H9 (cell line): ENCODE measurements around the gene XDH. TPM values are rescaled to one million over a fixed set of nuclear protein-coding genes. Genes with fewer than 3 reads are reported as not detected.

Experiments used
- DNase-seq: peaks from one replicate; pipeline ENCODE4 v3.0.0-alpha.2; 2017
- H2AFZ ChIP-seq: one replicate; pipeline ENCODE4 v1.6.1; 2013; ENCODE audit warnings: mild to moderate bottlenecking, low read length, control low read depth, moderate library complexity
- H2AK5ac ChIP-seq: 2 replicates; pipeline ENCODE4 v1.6.1; 2013; ENCODE audit warnings: low read length, control low read depth, mixed read lengths; ENCODE audit not compliant: insufficient read length
- H2BK120ac ChIP-seq: one replicate; pipeline ENCODE4 v1.6.1; 2013; ENCODE audit warnings: low read depth, mild to moderate bottlenecking, low read length, control low read depth, inconsistent platforms; ENCODE audit not compliant: poor library complexity, severe bottlenecking
- H2BK12ac ChIP-seq: 2 replicates; pipeline ENCODE4 v1.6.1; 2013; ENCODE audit warnings: low read length, control low read depth, mixed read lengths, low read depth; ENCODE audit not compliant: insufficient read length
- H2BK15ac ChIP-seq: 2 replicates; pipeline ENCODE4 v1.6.1; 2013; ENCODE audit warnings: low read depth, low read length, control low read depth
- H2BK20ac ChIP-seq: one replicate; pipeline ENCODE4 v1.6.1; 2013; ENCODE audit warnings: low read depth, mild to moderate bottlenecking, low read length, control low read depth, inconsistent platforms; ENCODE audit not compliant: poor library complexity, severe bottlenecking
- H2BK5ac ChIP-seq: 2 replicates; pipeline ENCODE4 v1.6.1; 2013; ENCODE audit warnings: low read length, control low read depth, mixed read lengths; ENCODE audit not compliant: insufficient read length
- H3K14ac ChIP-seq: 2 replicates; pipeline ENCODE4 v1.6.1; 2013; ENCODE audit warnings: low read length, control low read depth; ENCODE audit not compliant: insufficient read depth
- H3K18ac ChIP-seq: 2 replicates; pipeline ENCODE4 v1.6.1; 2013; ENCODE audit warnings: low read depth, mild to moderate bottlenecking, mixed read lengths, low read length, control low read depth; ENCODE audit not compliant: insufficient read length
- H3K23ac ChIP-seq: 2 replicates; pipeline ENCODE4 v1.6.1; 2013; ENCODE audit warnings: low read length, control low read depth, mixed read lengths, low read depth; ENCODE audit not compliant: insufficient read length
- H3K23me2 ChIP-seq: 2 replicates; pipeline ENCODE4 v1.6.1; 2013; ENCODE audit warnings: low read depth, mild to moderate bottlenecking, mixed read lengths, low read length, control low read depth; ENCODE audit not compliant: insufficient read length, poor library complexity, severe bottlenecking
- H3K27ac ChIP-seq: 2 replicates; pipeline ENCODE4 v1.5.1; 2013; ENCODE audit warnings: low read length, control low read depth, mixed read lengths, low read depth; ENCODE audit not compliant: insufficient read length
- H3K27me3 ChIP-seq: 2 replicates; pipeline ENCODE4 v1.6.1; 2013; ENCODE audit warnings: low read length, control low read depth, inconsistent platforms; ENCODE audit not compliant: insufficient read depth
- H3K4ac ChIP-seq: 2 replicates; pipeline ENCODE4 v1.6.1; 2013; ENCODE audit warnings: low read depth, mild to moderate bottlenecking, control low read depth, inconsistent platforms, low read length, moderate library complexity
- H3K4me1 ChIP-seq: 2 replicates; pipeline ENCODE4 v1.6.1; 2013; ENCODE audit warnings: low read length, control low read depth, inconsistent platforms; ENCODE audit not compliant: insufficient read depth
- H3K4me2 ChIP-seq: 2 replicates; pipeline ENCODE4 v1.6.1; 2013; ENCODE audit warnings: low read length, control low read depth, mixed read lengths; ENCODE audit not compliant: insufficient read length, insufficient read depth
- H3K56ac ChIP-seq: 2 replicates; pipeline ENCODE4 v1.6.1; 2013; ENCODE audit warnings: low read depth, mild to moderate bottlenecking, mixed read lengths, low read length, control low read depth; ENCODE audit not compliant: insufficient read length
- H3K79me1 ChIP-seq: 2 replicates; pipeline ENCODE4 v1.6.1; 2013; ENCODE audit warnings: low read depth, mild to moderate bottlenecking, moderate library complexity, low read length, control low read depth, inconsistent platforms; ENCODE audit not compliant: insufficient read depth, poor library complexity, severe bottlenecking
- H3K79me2 ChIP-seq: 2 replicates; pipeline ENCODE4 v1.6.1; 2013; ENCODE audit warnings: low read length, control low read depth, inconsistent platforms; ENCODE audit not compliant: insufficient read depth
- H3K9ac ChIP-seq: 2 replicates; pipeline ENCODE4 v1.6.1; 2013; ENCODE audit warnings: low read length, control low read depth, mixed read lengths; ENCODE audit not compliant: insufficient read length; ENCODE audit errors: extremely low read depth
- H3K9me3 ChIP-seq: one replicate; pipeline ENCODE4 v1.6.1; 2013; ENCODE audit warnings: low read depth, low read length, inconsistent platforms; ENCODE audit not compliant: control insufficient read depth
- H3T11ph ChIP-seq: one replicate; pipeline ENCODE4 v1.6.1; 2013; ENCODE audit warnings: mild to moderate bottlenecking, low read length, control low read depth, inconsistent platforms
- H4K20me1 ChIP-seq: one replicate; pipeline ENCODE4 v1.6.1; 2013; ENCODE audit not compliant: control insufficient read depth, insufficient read length, insufficient read depth
- H4K5ac ChIP-seq: 2 replicates; pipeline ENCODE4 v1.6.1; 2013; ENCODE audit warnings: low read depth, mild to moderate bottlenecking, mixed read lengths, low read length, control low read depth; ENCODE audit not compliant: insufficient read length
- H4K8ac ChIP-seq: replicated peaks from 2 replicates; pipeline ENCODE4 v1.6.1; 2013; ENCODE audit warnings: low read length, control low read depth, mixed read lengths, low read depth; ENCODE audit not compliant: insufficient read length
- H4K91ac ChIP-seq: 2 replicates; pipeline ENCODE4 v1.6.1; 2013; ENCODE audit warnings: low read depth, mild to moderate bottlenecking, moderate library complexity, mixed read lengths, low read length, control low read depth; ENCODE audit not compliant: insufficient read length
- H3K27ac Mint-ChIP-seq, 3 experiments: 2 replicates in 2 of 3; 3 replicates in 1 of 3; pipeline ENCODE4 v1.8.0; 2020 to 2021; ENCODE audit warnings: mixed read lengths in 3 of 3, mild to moderate bottlenecking in 1 of 3, moderate library complexity in 1 of 3
- H3K27me3 Mint-ChIP-seq: 2 replicates; pipeline ENCODE4 v1.8.0; 2021; ENCODE audit warnings: low read depth, mild to moderate bottlenecking, moderate library complexity, mixed read lengths
- H3K36me3 Mint-ChIP-seq, 3 experiments: 2 replicates in 2 of 3; 3 replicates in 1 of 3; pipeline ENCODE4 v1.8.0; 2020 to 2021; ENCODE audit warnings: low read depth in 3 of 3, mixed read lengths in 3 of 3; ENCODE audit not compliant: insufficient read depth in 1 of 3
- H3K4me1 Mint-ChIP-seq, 2 experiments: 2 replicates each; pipeline ENCODE4 v1.8.0; 2020; ENCODE audit warnings: mixed read lengths in 2 of 2
- H3K4me3 Mint-ChIP-seq, 2 experiments: 2 replicates in 1 of 2; 3 replicates in 1 of 2; pipeline ENCODE4 v1.8.0; 2020 to 2021; ENCODE audit warnings: mild to moderate bottlenecking in 2 of 2, mixed read lengths in 2 of 2, moderate library complexity in 1 of 2
- H3K9me3 Mint-ChIP-seq, 2 experiments: 2 replicates in 1 of 2; 3 replicates in 1 of 2; pipeline ENCODE4 v1.8.0; 2020; ENCODE audit warnings: mild to moderate bottlenecking in 2 of 2, mixed read lengths in 2 of 2, moderate library complexity in 1 of 2
- WGBS: extraction: QIAGEN DNeasy Blood & Tissue Kit; methylation state at CpG from one replicate; pipeline ENCODE4 v1.1.7; 2013; ENCODE audit warnings: missing lambda C conversion rate, low lambda C conversion rate, mixed read lengths; ENCODE audit not compliant: insufficient read length; ENCODE audit errors: extremely low coverage; 5-methylcytosine and 5-hydroxymethylcytosine counted together
- total RNA-seq: library from RNA; stranded (reverse); gene quantifications from 2 replicates; pipeline ENCODE4 v1.2.1, GENCODE V29; 2021
- TF ChIP-seq, protein P1 (sequence below): fragments of 200-600 bp; sonication (generic); conservative IDR thresholded peaks from 3 replicates; pipeline ENCODE4 v1.8.0; 2021; ENCODE audit warnings: antibody characterized with exemption, mild to moderate bottlenecking

The XDH gene
- total RNA-seq, 1 experiment from 2014 or later: 1.4 TPM

DNA sequence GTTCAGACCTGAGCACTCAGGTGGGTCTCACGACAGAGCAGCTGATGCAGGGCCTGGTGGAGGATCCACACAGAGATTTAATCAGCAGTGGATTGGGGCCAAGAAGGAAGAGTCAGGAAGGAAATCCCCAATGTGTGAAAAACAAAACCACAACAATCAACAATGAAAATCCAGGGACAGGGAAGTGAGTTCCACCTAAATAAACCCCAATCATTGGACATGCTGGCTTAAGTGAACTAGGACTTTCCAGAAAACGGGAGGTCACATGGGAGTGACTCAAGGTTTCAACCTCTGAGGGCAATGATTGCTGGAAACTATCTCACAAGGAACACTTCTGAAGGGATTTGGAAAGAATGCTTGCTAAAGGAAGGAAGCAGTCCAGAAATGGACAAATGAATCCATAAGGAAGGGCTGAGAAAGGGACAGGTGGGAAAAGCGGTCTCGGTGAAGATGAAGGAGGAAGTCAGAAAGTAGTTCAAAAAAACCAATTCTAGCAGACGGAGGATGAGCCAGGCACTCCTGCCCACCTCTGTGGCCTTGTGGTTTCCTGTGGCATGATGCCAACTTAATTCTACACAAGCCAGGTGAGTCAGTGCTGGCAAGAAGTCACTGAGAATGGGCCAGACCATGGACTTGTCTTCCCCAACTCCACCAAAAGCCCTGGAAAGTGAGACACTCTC, 15.4 kb upstream of the XDH start:
- no CpG with 5 or more reads among the region's 5 CpGs for WGBS
- Histone ChIP-seq H2BK5ac (no peak overlapping the region), H3K27me3 (no peaks in the 10 kb centered on the region), H4K5ac (no peak overlapping the region), H3K56ac (no peak overlapping the region), H2BK15ac (no peak overlapping the region), H4K8ac (no peak overlapping the region), H3K9ac (no peak overlapping the region), H3K14ac (no peak overlapping the region), H3K4ac (no peak overlapping the region), H3T11ph (no peak overlapping the region), H4K20me1 (no peaks in the 10 kb centered on the region), H3K27ac (no peak overlapping the region), H2BK120ac (no peak overlapping the region), H3K23me2 (no peaks in the 10 kb centered on the region), H4K91ac (no peak overlapping the region), H3K79me1 (no peaks in the 10 kb centered on the region), H3K23ac (no peak overlapping the region), H3K4me1 (no peaks in the 10 kb centered on the region), H3K9me3 (no peaks in the 10 kb centered on the region), H3K79me2 (no peaks in the 10 kb centered on the region), H3K4me2 (no peak overlapping the region), H2AK5ac (no peak overlapping the region), H3K18ac (no peak overlapping the region), H2AFZ (no peak overlapping the region), H2BK12ac (no peak overlapping the region), H2BK20ac (no peak overlapping the region)
- peaks cover 0 to 2% (median 0%) of the 10 kb centered on the region in 3 experiments; a peak in 1 of 7 replicates for H3K36me3 Mint-ChIP-seq
- H3K4me1 Mint-ChIP-seq: peaks cover 0 to 2% of the 10 kb centered on the region in 2 experiments; a peak in 1 of 4 replicates
- no peak overlapping the region for H3K4me3 Mint-ChIP-seq
- no peaks in the 10 kb centered on the region for H3K27me3 Mint-ChIP-seq
- no peak overlapping the region for H3K27ac Mint-ChIP-seq
- no peak for DNase-seq
- H3K9me3 Mint-ChIP-seq: peaks cover 3 to 9% of the 10 kb centered on the region in 2 experiments; a peak in 3 of 5 replicates
- TF ChIP-seq, protein P1, sequence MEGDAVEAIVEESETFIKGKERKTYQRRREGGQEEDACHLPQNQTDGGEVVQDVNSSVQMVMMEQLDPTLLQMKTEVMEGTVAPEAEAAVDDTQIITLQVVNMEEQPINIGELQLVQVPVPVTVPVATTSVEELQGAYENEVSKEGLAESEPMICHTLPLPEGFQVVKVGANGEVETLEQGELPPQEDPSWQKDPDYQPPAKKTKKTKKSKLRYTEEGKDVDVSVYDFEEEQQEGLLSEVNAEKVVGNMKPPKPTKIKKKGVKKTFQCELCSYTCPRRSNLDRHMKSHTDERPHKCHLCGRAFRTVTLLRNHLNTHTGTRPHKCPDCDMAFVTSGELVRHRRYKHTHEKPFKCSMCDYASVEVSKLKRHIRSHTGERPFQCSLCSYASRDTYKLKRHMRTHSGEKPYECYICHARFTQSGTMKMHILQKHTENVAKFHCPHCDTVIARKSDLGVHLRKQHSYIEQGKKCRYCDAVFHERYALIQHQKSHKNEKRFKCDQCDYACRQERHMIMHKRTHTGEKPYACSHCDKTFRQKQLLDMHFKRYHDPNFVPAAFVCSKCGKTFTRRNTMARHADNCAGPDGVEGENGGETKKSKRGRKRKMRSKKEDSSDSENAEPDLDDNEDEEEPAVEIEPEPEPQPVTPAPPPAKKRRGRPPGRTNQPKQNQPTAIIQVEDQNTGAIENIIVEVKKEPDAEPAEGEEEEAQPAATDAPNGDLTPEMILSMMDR: no peak
